C4-2B (cell line): ENCODE results near the gene STH.

Experiments
- CTCF ChIP-seq: fragments of 450-650 bp; conservative IDR thresholded peaks from 2 replicates; pipeline ENCODE4 v1.5.1; 2017; ENCODE audit warnings: mild to moderate bottlenecking
- ZFX ChIP-seq: fragments of 450-650 bp; IDR thresholded peaks from 2 replicates; pipeline ENCODE4 v1.6.1; 2017

- TF ChIP-seq CTCF, result no peak
- no peak for TF ChIP-seq ZFX
Measured at GRCh38 chr17:46013127-46013501, 14.1 kb downstream of the STH start.
